HepG2 (cell line): ENCODE measurements around the gene AUNIP. TPM values are rescaled to one million over a fixed set of nuclear protein-coding genes. Genes with fewer than 3 reads are reported as not detected.

Source experiments
- ARID2 ChIP-seq: sonication (generic); formaldehyde crosslinking; IDR thresholded peaks from 2 replicates; pipeline ENCODE4 v1.8.1; 2022; ENCODE audit warnings: mild to moderate bottlenecking, missing genetic modification reagents, borderline replicate concordance
- BRD4 ChIP-seq: sonication (generic); formaldehyde crosslinking; IDR thresholded peaks from 2 replicates; pipeline ENCODE4 v1.4.0; 2020; ENCODE audit warnings: missing genetic modification reagents
- CBX2 ChIP-seq, 2 experiments: fragments of 200-600 bp in 1 of 2; sonication (generic); formaldehyde crosslinking in 1 of 2; IDR thresholded peaks; 2 replicates each; pipeline versions ENCODE4 v1.7.0 to v1.8.1; 2018 to 2022; ENCODE audit warnings: low read depth in 2 of 2, low read length in 1 of 2, mild to moderate bottlenecking in 1 of 2, missing genetic modification reagents in 1 of 2
- FOXK2 ChIP-seq: fragments of 450-650 bp; IDR thresholded peaks from 2 replicates; pipeline ENCODE4 v1.6.1; 2016
- NFYC ChIP-seq: IDR thresholded peaks from 2 replicates; pipeline ENCODE4 v1.6.1; 2016; ENCODE audit warnings: missing genetic modification reagents, missing compliant biosample characterization
- SMARCC2 ChIP-seq: fragments of 450-650 bp; IDR thresholded peaks from 2 replicates; pipeline ENCODE4 v1.6.1; 2017; ENCODE audit warnings: antibody characterized with exemption, mild to moderate bottlenecking
- SP2 ChIP-seq: sonication (generic); formaldehyde crosslinking; IDR thresholded peaks from 2 replicates; pipeline ENCODE4 v1.5.1; 2020; ENCODE audit warnings: mild to moderate bottlenecking, missing genetic modification reagents
- ZNF143 ChIP-seq: sonication (generic); formaldehyde crosslinking; IDR thresholded peaks from 2 replicates; pipeline ENCODE4 v1.4.0; 2020; ENCODE audit warnings: missing genetic modification reagents
- ZNF20 ChIP-seq: sonication (generic); formaldehyde crosslinking; IDR thresholded peaks from 2 replicates; pipeline ENCODE4 v1.4.0; 2020; ENCODE audit warnings: mild to moderate bottlenecking, moderate library complexity, missing genetic modification reagents
- ZNF382 ChIP-seq: sonication (generic); formaldehyde crosslinking; IDR thresholded peaks from 2 replicates; pipeline ENCODE4 v1.5.0; 2020; ENCODE audit warnings: missing genetic modification reagents, mild to moderate bottlenecking, borderline replicate concordance
- ZNF441 ChIP-seq: sonication (generic); formaldehyde crosslinking; IDR thresholded peaks from 2 replicates; pipeline ENCODE4 v1.7.0; 2021; ENCODE audit warnings: missing genetic modification reagents, borderline replicate concordance
- ZNF574 ChIP-seq: sonication (generic); formaldehyde crosslinking; IDR thresholded peaks from 2 replicates; pipeline ENCODE4 v1.4.0; 2020; ENCODE audit warnings: missing genetic modification reagents
- ZNF646 ChIP-seq: sonication (generic); formaldehyde crosslinking; IDR thresholded peaks from 2 replicates; pipeline ENCODE4 v1.9.0; 2021; ENCODE audit warnings: mild to moderate bottlenecking, missing genetic modification reagents
- ZNF691 ChIP-seq: sonication (generic); formaldehyde crosslinking; IDR thresholded peaks from 2 replicates; pipeline ENCODE4 v1.4.0; 2020; ENCODE audit warnings: missing genetic modification reagents, low read depth, mild to moderate bottlenecking, borderline replicate concordance
- polyA plus RNA-seq, 8 experiments: library from polyadenylated mRNA; depleted of rRNA in 3 of 8; stranded (reverse) in 7 of 8; unstranded in 1 of 8; fragments of >200 nt; fragmentation: Illumina TruSeq in 4 of 8; extraction: Trizol in 4 of 8; gene quantifications; 2 replicates each; pipeline versions ENCODE4 v1.2.1 to v1.2.3, GENCODE V29; 2011 to 2016; ENCODE audit warnings: low read depth in 4 of 8, missing spikeins in 1 of 8, mixed read lengths in 1 of 8; ENCODE audit not compliant: insufficient read depth in 1 of 8
- total RNA-seq, 5 experiments: library from RNA; depleted of rRNA; stranded (reverse); fragments of >200 nt; fragmentation: Illumina TruSeq; extraction: Trizol; gene quantifications; 2 replicates each; pipeline ENCODE4 v1.2.3, GENCODE V29; 2016; ENCODE audit warnings: low read depth in 1 of 5
- TF ChIP-seq, protein P1 (sequence below): IDR thresholded peaks from 2 replicates; pipeline ENCODE4 v1.4.0; 2020; ENCODE audit warnings: mild to moderate bottlenecking, missing genetic modification reagents

AUNIP gene
- total and polyA plus RNA-seq, 2 of the 13 experiments (the other 11 are each of a cell fraction or from before 2014, with no cell fraction given) = 3.8 to 12.3 TPM

DNA sequence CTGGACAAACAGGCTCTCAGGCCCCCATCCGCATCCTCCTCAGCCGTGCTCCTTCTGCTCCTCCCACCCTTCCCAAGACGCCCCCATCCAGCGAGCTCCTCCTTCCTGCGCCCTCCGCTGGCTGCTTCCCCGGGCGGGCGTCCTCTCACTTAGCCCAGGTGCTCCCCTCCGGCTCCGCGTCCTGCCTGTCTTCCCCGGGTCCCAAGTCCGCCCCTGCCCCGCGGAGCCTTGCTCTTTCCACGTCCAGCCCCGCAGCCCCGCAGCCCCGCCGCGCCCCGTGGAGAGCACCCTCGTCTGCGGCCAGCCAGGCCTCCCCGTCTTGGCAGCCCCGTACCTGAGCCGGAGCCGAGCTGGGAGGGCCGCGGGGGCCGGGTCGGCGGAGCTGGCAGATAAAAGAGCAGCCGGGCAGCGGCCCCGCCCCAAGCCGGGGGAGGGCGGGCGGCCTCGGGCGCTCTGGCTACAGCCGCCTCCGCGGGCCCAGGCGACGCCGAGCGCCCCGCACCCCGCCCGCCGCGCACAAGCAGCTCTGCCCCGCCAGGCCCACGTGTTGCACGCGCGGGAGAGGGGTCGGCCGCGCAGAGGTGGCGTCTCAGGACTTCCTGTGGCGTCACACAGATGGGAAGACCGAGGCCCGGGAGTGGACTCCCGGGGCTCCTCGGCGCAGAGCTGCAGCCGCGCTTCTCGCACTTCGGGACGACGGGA is 16.0 kb upstream of the AUNIP start, which contains the start of gene PAQR7 (continued):
- TF ChIP-seq ZNF382 (no peak), SP2 (CRISPR knock-in tag) (no peak; the same call in none of the 2 replicates), NFYC (CRISPR knock-in tag) (peak; percentile 34; the same call in 1 of the 2 replicates), ZNF646 (CRISPR knock-in tag) (no peak), BRD4 (CRISPR knock-in tag) (no peak), ZNF691 (peak; percentile 45; the same call in 1 of the 2 replicates), ZNF143 (CRISPR knock-in tag) (no peak), FOXK2 (no peak), SMARCC2 (no peak), ZNF20 (CRISPR knock-in tag) (no peak), ZNF441 (CRISPR knock-in tag) (0 out of 2 replicates have a peak, but pooled peaks have one; percentile 63), CBX2 (IDR thresholded peaks at IDR 0.05; ENCODE audit: low read depth, low read length) (no peak), CBX2 (CRISPR knock-in tag; IDR thresholded peaks at IDR 0.05; ENCODE audit: low read depth) (0 out of 2 replicates have a peak, but pooled peaks have one; percentile 50), ARID2 (CRISPR knock-in tag) (peak; percentile 81), ZNF574 (peak; percentile 82)
- TF ChIP-seq, protein P1, sequence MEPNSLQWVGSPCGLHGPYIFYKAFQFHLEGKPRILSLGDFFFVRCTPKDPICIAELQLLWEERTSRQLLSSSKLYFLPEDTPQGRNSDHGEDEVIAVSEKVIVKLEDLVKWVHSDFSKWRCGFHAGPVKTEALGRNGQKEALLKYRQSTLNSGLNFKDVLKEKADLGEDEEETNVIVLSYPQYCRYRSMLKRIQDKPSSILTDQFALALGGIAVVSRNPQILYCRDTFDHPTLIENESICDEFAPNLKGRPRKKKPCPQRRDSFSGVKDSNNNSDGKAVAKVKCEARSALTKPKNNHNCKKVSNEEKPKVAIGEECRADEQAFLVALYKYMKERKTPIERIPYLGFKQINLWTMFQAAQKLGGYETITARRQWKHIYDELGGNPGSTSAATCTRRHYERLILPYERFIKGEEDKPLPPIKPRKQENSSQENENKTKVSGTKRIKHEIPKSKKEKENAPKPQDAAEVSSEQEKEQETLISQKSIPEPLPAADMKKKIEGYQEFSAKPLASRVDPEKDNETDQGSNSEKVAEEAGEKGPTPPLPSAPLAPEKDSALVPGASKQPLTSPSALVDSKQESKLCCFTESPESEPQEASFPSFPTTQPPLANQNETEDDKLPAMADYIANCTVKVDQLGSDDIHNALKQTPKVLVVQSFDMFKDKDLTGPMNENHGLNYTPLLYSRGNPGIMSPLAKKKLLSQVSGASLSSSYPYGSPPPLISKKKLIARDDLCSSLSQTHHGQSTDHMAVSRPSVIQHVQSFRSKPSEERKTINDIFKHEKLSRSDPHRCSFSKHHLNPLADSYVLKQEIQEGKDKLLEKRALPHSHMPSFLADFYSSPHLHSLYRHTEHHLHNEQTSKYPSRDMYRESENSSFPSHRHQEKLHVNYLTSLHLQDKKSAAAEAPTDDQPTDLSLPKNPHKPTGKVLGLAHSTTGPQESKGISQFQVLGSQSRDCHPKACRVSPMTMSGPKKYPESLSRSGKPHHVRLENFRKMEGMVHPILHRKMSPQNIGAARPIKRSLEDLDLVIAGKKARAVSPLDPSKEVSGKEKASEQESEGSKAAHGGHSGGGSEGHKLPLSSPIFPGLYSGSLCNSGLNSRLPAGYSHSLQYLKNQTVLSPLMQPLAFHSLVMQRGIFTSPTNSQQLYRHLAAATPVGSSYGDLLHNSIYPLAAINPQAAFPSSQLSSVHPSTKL (CRISPR knock-in tag) = peak; percentile 63
